ENCODE results near the gene ORM2. TPM values are rescaled to one million over a fixed set of nuclear protein-coding genes. Genes with fewer than 3 reads are reported as not detected.

Gene ORM2
- total and polyA plus RNA-seq, 2 of the 4 experiments (the other 2 are of a cell fraction): not detected

DNA sequence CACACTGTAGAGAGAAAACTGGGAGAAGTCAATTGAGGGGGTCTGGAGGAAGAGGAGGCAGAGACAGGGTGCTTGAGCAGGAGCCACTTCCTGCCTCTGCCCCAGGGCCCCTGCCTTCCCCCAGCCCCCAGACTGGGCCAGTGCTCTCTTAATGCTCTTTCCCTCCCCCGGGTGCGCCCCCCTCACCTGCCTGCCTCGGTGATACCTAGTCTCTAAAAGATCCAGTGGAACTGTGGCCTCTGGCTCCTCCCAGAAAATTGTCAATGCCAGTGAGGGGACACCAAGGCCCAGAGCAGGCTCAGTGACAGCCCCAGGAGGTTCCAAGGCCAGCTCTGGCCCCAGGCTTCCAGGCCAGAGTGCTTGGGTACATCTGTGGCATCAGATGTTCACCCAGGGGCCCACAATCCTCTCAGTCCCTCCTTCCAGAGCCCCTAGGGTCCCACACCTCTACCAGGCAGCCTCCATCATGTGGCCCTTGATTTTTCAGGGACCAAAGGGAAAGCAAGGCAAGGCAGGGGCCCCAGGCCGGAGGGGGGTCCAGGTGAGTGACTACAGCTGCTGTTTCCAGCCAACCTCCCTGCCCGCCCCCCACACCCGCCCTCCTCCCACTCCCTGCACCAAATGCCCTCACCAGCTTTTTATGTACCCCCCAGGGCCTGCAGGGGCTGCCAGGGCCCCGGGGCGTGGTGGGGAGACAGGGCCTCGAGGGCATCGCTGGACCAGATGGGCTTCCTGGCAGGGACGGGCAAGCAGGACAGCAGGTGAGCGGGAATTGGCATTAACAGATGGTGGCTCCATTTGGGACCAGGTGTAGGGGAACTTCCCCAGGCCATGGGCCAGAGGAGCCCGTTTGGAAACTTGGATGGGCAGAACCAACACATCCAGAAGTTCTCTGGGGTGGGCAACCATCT is 39.8 kb upstream of the ORM2 start:
- H3K18ac ChIP-seq (ENCODE audit: low read depth, low read length): no peak overlapping the region
- dilution Hi-C loops (cut with HindIII; ENCODE audit: low sequenced_read_pairs, unreplicated experiment) (no loop called here), intact Hi-C loops (cut with micrococcal nuclease) (loop anchor here (10.0 kb wide), 1 partner anchor 605 kb away; no protein-coding TSS in a partner anchor), in situ Hi-C loops (cut with MboI; ENCODE audit: low sequenced_read_pairs) (loop anchor here (5.0 kb wide), 2 partner anchors 128 to 178 kb away; no protein-coding TSS in a partner anchor)
- DNase-seq: no peak
- H3K56ac ChIP-seq (ENCODE audit: extremely low read depth, insufficient read depth, low read length): no peak overlapping the region
- H3K4me2 ChIP-seq (ENCODE audit: low read depth, low read length): no peak overlapping the region
- no peak for TF ChIP-seq RCOR1 (IDR thresholded peaks at IDR 0.05; ENCODE audit: insufficient replicate concordance, low read length)
- no peak for TF ChIP-seq BHLHE40 (IDR thresholded peaks at IDR 0.05; ENCODE audit: low read depth, low read length)
- no peak for TF ChIP-seq POLR2A (IDR thresholded peaks at IDR 0.05; ENCODE audit: low read depth, low read length)
- no peak for TF ChIP-seq RAD21 (IDR thresholded peaks at IDR 0.05; ENCODE audit: low read length)
- no peak for TF ChIP-seq MXI1 (IDR thresholded peaks at IDR 0.05; ENCODE audit: borderline replicate concordance, low read depth, low read length)
- no peak for TF ChIP-seq CHD1 (IDR thresholded peaks at IDR 0.05; ENCODE audit: low read depth, low read length)
- no peak for TF ChIP-seq CEBPB (IDR thresholded peaks at IDR 0.05; ENCODE audit: low read depth, low read length)
- TF ChIP-seq, protein P1, sequence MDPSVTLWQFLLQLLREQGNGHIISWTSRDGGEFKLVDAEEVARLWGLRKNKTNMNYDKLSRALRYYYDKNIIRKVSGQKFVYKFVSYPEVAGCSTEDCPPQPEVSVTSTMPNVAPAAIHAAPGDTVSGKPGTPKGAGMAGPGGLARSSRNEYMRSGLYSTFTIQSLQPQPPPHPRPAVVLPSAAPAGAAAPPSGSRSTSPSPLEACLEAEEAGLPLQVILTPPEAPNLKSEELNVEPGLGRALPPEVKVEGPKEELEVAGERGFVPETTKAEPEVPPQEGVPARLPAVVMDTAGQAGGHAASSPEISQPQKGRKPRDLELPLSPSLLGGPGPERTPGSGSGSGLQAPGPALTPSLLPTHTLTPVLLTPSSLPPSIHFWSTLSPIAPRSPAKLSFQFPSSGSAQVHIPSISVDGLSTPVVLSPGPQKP (IDR thresholded peaks at IDR 0.05; ENCODE audit: borderline replicate concordance, low read depth, low read length): no peak
- no peak for TF ChIP-seq MAZ (IDR thresholded peaks at IDR 0.05; ENCODE audit: borderline replicate concordance, low read depth, low read length)
- TF ChIP-seq RFX5 (IDR thresholded peaks at IDR 0.05; ENCODE audit: low read depth, low read length): no peak
- TF ChIP-seq NFE2L2 (IDR thresholded peaks at IDR 0.05; ENCODE audit: low read depth, low read length): no peak
- TF ChIP-seq, protein P2, sequence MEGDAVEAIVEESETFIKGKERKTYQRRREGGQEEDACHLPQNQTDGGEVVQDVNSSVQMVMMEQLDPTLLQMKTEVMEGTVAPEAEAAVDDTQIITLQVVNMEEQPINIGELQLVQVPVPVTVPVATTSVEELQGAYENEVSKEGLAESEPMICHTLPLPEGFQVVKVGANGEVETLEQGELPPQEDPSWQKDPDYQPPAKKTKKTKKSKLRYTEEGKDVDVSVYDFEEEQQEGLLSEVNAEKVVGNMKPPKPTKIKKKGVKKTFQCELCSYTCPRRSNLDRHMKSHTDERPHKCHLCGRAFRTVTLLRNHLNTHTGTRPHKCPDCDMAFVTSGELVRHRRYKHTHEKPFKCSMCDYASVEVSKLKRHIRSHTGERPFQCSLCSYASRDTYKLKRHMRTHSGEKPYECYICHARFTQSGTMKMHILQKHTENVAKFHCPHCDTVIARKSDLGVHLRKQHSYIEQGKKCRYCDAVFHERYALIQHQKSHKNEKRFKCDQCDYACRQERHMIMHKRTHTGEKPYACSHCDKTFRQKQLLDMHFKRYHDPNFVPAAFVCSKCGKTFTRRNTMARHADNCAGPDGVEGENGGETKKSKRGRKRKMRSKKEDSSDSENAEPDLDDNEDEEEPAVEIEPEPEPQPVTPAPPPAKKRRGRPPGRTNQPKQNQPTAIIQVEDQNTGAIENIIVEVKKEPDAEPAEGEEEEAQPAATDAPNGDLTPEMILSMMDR (conservative IDR thresholded peaks at IDR 0.05; ENCODE audit: low read depth, low read length): no peak
- TF ChIP-seq, protein P3, sequence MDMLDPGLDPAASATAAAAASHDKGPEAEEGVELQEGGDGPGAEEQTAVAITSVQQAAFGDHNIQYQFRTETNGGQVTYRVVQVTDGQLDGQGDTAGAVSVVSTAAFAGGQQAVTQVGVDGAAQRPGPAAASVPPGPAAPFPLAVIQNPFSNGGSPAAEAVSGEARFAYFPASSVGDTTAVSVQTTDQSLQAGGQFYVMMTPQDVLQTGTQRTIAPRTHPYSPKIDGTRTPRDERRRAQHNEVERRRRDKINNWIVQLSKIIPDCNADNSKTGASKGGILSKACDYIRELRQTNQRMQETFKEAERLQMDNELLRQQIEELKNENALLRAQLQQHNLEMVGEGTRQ (IDR thresholded peaks at IDR 0.05; ENCODE audit: low read depth, low read length): no peak
- H3K23ac ChIP-seq (ENCODE audit: low read depth, low read length): no peak overlapping the region
- no peak overlapping the region for H4K5ac ChIP-seq (ENCODE audit: low read depth, low read length)
- no peaks in the 10 kb centered on the region for H3K27me3 ChIP-seq (ENCODE audit: control insufficient read depth, insufficient read depth, low read length)
- no peak overlapping the region for H3K14ac ChIP-seq (replicated peaks; ENCODE audit: low read depth, low read length)
- no peak overlapping the region for H3K4me3 ChIP-seq (ENCODE audit: insufficient read depth, low read depth, low read length)
- no peak overlapping the region for H4K91ac ChIP-seq (ENCODE audit: insufficient read depth, low read depth, low read length)
- H3K9ac ChIP-seq (ENCODE audit: low read depth, low read length): no peak overlapping the region
- no peak overlapping the region; the same call in 2 of the 3 replicates for H2BK15ac ChIP-seq (ENCODE audit: low read depth, low read length)
- H3K79me1 ChIP-seq (ENCODE audit: low read depth in 1 of 2, low read length in 2 of 2): peaks cover 0 to 17% of the 10 kb centered on the region in 2 experiments; a peak in 2 of 4 replicates
- WGBS, 2 experiments (ENCODE audit: extremely low coverage in 2 of 2, insufficient read length in 1 of 2): 100% methylated on average over 1 of the region's 13 CpGs; no CpG with 5 or more reads in 1 of the 2 experiments
- H2AFZ ChIP-seq (replicated peaks; ENCODE audit: low read length, poor library complexity): no peak overlapping the region
- H2AK5ac ChIP-seq (ENCODE audit: low read depth, low read length): peak overlapping the region; percentile 34; the same call in 1 of the 2 replicates
- H2BK120ac ChIP-seq (ENCODE audit: low read depth, low read length): peak overlapping the region; percentile 70; the same call in 1 of the 2 replicates
- no peak for ATAC-seq (ENCODE audit: low read depth)
- peaks cover 19% of the 10 kb centered on the region for H3K4me1 ChIP-seq (ENCODE audit: control insufficient read depth, insufficient read depth, low read length)
- peak overlapping the region; percentile 79; the same call in 1 of the 2 replicates for H3K4ac ChIP-seq (ENCODE audit: low read depth, low read length)
- H3K36me3 ChIP-seq (ENCODE audit: control insufficient read depth, insufficient read depth, low read length): peaks cover 11% of the 10 kb centered on the region
- peak overlapping the region; percentile 43 for H2AK9ac ChIP-seq (replicated peaks; ENCODE audit: low read depth, low read length, poor library complexity)
- POLR2A ChIA-PET (ENCODE audit: unreplicated experiment): no interaction called here
- H2BK20ac ChIP-seq (ENCODE audit: low read depth, low read length): peak overlapping the region; percentile 56
- BruUV-seq (replicated peaks): no TSS peak
- H2BK5ac ChIP-seq (ENCODE audit: low read depth, low read length, poor library complexity, severe bottlenecking): no peak overlapping the region
- H4K8ac ChIP-seq (ENCODE audit: low read depth in 2 of 2, low read length in 2 of 2): no peak overlapping the region; a peak in 1 of 4 replicates
- no peaks in the 10 kb centered on the region for H4K20me1 ChIP-seq (ENCODE audit: insufficient read depth, low read length)
- peaks cover 20% of the 10 kb centered on the region for H3K9me1 ChIP-seq (ENCODE audit: insufficient read depth, low read length)
- CTCF ChIA-PET: interaction anchor here (0.8 to 2.4 kb wide), 5 partner anchors 12 to 207 kb away, joined by 3 to 16 read pairs (median 4); no protein-coding TSS in a partner anchor
- no peaks in the 10 kb centered on the region for H3K9me3 ChIP-seq (ENCODE audit: control insufficient read depth, insufficient read depth, low read length)
- no peak overlapping the region for H3K27ac ChIP-seq (ENCODE audit: insufficient read depth, low read length)

Measured in IMR-90 (cell line).